22Rv1 (cell line): ENCODE results near the gene ERG.

Experiments used
- H3K27ac ChIP-seq: fragments of 450-650 bp; 2 replicates; pipeline ENCODE4 v1.5.1; 2017
- CTCF ChIP-seq: fragments of 450-650 bp; IDR thresholded peaks from 2 replicates; pipeline ENCODE4 v1.5.1; 2017; ENCODE audit warnings: mild to moderate bottlenecking
- ZFX ChIP-seq: fragments of 450-650 bp; IDR thresholded peaks from 2 replicates; pipeline ENCODE4 v1.6.1; 2017; ENCODE audit warnings: antibody characterized with exemption, borderline replicate concordance

Gene ERG

GRCh38 chr21:38495696-38496095, 2.6 kb downstream of the ERG start:
- TF ChIP-seq CTCF (no peak), ZFX (no peak)
- H3K27ac ChIP-seq, result no peak overlapping the region

- H3K27ac ChIP-seq, result no peak overlapping the region
- no peak for TF ChIP-seq ZFX
- TF ChIP-seq CTCF, result no peak
These were observed 3.0 kb downstream of the ERG start for GRCh38 chr21:38495242-38495641.

DNA sequence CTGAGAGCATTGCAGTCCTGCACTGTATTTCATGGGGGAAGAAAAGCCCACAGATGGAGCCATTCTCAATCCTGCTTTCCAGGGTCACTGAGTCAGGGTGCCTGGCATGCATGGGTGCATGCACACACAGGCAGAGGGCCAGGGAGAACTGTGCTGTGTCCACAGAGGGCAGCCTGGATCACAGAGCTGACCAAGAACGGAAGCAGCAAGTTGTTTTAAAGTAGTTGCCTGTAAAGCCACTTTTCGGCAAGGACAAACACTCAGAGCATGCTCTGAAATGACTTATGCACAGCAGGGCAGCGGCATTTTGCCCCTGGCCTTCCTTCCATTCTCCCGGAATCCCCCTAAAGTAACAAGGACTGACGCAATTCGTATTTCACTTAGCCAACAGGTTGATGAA, 3.6 kb downstream of the ERG start:
- no peak overlapping the region for H3K27ac ChIP-seq
- TF ChIP-seq ZFX (no peak), CTCF (no peak)

- H3K27ac ChIP-seq, result no peak overlapping the region
- TF ChIP-seq ZFX (no peak), CTCF (no peak)
These were observed 4.0 kb downstream of the ERG start for GRCh38 chr21:38494251-38494642.

GRCh38 chr21:38493549-38494250, 4.6 kb downstream of the ERG start:
- H3K27ac ChIP-seq, result no peak overlapping the region
- TF ChIP-seq CTCF (no peak), ZFX (no peak)

DNA sequence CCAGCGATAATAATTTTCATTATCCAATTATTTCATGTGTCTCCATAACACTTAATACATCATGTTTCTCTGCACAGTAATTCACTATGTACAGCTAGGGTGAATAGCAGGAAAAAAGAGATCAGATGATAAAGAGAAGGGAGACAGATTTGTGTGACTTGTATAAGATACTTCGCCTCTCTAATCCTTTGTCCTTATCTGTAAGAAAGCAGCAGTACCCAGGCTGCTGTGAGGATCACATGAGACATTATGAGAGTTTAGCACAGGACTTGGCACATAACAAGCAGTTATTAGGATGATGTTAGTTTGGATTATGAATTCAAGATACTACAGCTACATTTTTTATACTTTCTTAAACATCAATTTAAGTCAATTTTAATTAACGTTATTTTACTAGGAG, 6.3 kb downstream of the ERG start:
- TF ChIP-seq ZFX (no peak), CTCF (no peak)

GRCh38 chr21:38491536-38491935, 6.7 kb downstream of the ERG start:
- TF ChIP-seq CTCF (no peak), ZFX (no peak)
- H3K27ac ChIP-seq, result no peak overlapping the region

More for the DNA sequence above, 6.3 kb downstream of the ERG start:
- no peak overlapping the region for H3K27ac ChIP-seq
